Activated CD4-positive, alpha-beta T cell treated with anti-CD3 and anti-CD28 coated beads, Interleukin-2, amount 50 U/mL, for 24 hours (primary cell): ENCODE data around the gene GNG14.
"Not testable (repeated sequence)": the region's sequence is repeated elsewhere in the genome, so short reads cannot be mapped to it uniquely, and the experiment has no call there.

Source experiments
- DNase-seq, 2 donors: peaks; one replicate each; pipeline ENCODE4 v3.0.0-alpha.2; 2020; ENCODE audit warnings: low read depth in 1 of 2, low spot score in 1 of 2

The GNG14 gene

GRCh38 chr19:12666265-12667048 is 21.3 kb upstream of the GNG14 start, which contains the start of the genes MAN2B1 and WDR83:
Gene MAN2B1, minus strand, starts transcription at chr19:12666742. Its CDS starts 41 bp downstream, at chr19:12666701.
Gene WDR83, plus strand, starts transcription at chr19:12666807. Its CDS starts 2,984 bp downstream, at chr19:12669791.
- peak; percentile 61 to 70 for DNase-seq

DNA sequence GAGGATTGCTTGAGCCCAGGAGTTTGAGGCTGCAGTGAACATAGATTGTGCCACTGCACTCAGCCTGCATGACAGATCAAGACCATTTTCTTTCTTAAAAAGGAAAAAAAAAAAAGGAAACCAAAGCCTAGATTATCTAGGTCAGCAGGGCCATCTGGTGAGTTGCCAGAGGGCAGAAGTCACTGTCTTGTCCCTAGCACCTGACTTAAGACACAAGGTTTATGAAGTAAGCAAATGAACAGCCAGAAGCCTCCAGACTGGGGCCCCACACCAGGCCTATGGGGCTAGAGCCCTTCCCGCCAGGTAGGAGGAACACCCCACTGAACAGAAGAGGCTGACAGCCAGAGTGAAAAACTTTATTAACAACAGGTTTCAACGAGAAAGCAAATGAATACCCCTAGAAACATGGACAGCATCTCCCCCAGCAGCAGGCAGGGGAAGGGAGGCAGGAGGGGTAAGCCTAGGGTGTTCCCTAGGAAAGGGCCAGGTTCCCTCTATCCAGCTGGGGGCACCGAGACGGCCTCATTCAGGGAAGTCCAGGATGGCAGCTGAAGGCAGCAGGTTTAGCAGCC is 20.0 kb upstream of the GNG14 start:
- no peak for DNase-seq

DNA sequence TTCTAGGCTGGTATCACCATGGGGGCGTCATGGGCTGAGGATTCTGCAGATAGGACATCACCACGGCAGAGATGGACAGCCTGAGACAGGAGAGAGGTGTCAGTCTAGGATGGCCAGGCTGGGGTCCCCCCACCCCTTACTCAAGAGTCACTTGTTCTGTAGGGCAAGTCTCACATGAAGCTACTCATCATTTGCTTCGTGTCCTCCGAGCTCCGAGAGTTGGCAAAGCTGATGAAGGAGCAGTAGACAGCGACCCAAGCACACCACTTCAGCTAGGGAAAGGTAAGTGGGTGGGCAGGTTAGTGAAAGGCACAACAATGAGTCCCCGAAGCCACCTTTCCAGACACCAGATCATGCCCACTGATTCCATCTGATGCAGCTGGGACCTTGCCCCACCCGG is 19.5 kb upstream of the GNG14 start:
- no peak for DNase-seq

GRCh38 chr19:12668932-12669269 is 18.9 kb upstream of the GNG14 start:
- DNase-seq = peak; percentile 40 to 45

DNA sequence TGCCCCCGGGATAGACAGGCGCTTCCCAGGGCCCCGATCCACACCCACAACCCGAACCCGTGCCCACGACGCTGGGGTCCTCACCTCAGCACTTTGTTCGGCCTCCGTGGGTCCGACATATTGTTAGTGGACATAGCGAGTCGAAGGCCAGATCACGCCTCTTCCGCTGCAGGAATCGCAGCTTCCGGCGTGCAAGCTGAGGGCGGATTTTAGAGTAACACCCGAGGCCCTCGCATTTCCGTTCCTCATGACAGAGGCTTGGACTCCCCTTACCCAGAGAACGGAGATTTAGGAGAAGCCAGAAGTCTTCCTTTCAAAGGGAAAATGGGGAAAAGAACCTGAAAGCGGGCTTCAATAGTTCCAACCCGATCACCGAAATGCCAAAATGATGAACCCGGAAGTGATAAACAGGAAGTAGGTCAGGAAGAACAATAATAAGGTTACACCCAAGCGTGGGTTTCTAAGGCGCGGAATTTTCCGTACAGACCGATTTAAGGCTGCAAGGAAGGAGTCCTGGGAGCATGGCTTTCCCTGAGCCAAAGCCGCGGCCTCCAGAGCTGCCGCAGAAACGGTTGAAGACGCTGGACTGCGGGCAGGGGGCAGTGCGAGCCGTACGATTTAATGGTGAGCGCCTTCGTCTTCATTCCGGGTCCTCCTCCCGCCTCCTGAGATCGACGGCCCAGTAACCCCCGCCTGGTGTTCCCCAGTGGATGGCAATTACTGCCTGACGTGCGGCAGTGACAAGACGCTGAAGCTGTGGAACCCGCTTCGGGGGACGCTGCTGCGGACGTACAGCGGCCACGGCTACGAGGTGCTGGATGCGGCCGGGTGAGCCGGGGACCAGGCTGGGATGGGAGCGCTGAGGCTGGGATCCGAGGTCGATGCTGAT is 18.3 kb upstream of the GNG14 start:
- DNase-seq = peak; percentile 63 to 70

DNA sequence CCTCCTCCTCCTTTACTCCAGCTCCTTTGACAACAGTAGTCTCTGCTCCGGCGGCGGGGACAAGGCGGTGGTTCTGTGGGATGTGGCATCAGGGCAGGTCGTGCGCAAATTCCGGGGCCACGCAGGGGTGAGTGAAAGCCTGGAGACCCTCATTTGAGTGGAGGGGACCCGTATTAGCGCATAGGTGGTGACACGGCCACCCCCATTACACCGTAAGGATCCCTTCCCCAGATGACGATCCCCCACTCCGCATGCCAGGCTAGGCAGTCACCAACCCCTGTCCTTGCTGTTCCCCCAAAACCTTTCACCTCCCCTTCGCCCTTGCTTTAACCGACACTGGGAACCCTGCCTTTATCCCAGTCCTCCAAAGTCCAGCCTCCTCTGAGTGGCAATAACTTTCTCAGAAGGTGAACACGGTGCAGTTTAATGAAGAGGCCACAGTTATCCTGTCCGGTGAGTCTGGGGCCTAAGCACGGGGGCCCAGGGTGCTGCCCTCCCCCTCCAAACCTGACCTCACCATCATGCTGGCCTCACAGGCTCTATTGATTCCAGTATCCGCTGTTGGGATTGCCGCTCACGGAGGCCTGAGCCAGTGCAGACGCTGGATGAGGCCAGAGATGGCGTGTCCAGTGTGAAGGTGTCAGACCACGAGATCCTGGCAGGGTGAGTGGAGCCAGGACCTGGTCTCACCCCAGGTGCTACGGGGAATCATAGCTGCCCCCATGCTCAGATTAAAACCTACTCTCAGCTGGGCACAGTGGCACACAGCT is 17.5 kb upstream of the GNG14 start:
- no peak for DNase-seq

DNA sequence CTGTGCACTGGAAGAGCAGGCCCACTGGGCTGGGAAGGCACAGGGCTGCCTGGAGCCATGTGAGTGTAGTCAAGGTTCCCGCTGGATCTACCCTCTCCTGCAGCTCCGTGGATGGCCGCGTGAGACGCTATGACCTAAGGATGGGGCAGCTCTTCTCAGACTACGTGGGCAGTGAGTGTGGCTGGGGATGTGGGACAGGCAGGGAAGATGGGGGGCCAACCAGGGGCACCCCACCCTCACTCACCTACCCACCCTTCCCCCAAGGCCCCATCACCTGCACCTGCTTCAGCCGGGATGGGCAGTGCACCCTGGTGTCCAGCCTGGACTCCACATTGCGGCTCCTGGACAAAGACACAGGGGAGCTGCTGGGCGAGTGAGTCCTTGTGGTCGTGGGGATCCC is 15.1 kb upstream of the GNG14 start:
- no peak for DNase-seq

- DNase-seq = no peak
Measured at GRCh38 chr19:12675399-12675798, 12.4 kb upstream of the GNG14 start.

GRCh38 chr19:12675940-12676339 is 11.9 kb upstream of the GNG14 start:
- no peak for DNase-seq

DNA sequence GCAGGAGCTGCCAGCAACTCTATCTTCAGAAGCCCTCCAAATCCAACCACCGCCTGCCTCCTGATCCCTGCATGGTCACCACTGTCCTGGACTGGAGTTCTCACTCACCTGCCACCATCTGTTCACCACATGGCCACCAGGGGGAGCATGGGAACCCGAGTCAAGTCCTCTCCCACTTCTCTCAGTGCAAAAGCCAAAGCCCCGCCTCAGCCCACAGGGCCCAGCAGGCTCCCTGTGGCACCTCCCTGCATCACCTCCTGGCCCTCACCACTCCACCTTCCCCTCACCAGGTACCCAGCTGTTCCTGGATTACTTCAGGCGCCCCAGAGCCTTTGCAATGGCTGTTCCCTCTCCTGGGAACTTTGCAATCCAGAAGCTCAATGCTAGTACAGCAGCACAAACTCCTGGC is 11.4 kb upstream of the GNG14 start:
- peak; percentile 73 to 86 for DNase-seq

DNA sequence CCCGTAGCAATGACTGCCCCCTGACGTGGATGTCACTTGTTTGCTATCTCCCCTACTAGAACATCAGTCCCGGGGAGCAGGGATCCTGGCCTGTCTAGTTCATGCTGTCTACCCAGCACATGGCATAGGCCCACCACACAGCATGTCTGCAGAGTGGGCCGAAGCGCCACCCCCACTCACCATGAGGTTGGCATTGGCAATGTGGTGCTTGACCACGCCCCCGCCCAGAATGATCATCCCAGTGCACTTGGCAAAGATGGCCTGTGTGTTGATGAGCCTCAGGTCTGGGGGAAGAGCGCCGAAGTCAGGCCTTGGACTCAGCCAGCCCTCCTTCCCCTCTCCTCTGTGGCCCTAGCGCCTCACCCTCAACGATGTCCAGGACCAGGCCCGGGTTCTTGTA is 10.9 kb upstream of the GNG14 start:
- DNase-seq = no peak

- DNase-seq = not testable (repeated sequence)
Measured at GRCh38 chr19:12678039-12678438, 9.8 kb upstream of the GNG14 start.

GRCh38 chr19:12680034-12680433 is 7.8 kb upstream of the GNG14 start:
- DNase-seq = no peak

- peak; percentile 73 to 91 for DNase-seq
Measured at GRCh38 chr19:12681074-12681987, 6.5 kb upstream of the GNG14 start, which contains the start of gene DHPS. Gene DHPS, minus strand, starts transcription at chr19:12681880. Its CDS starts 114 bp downstream, at chr19:12681766.

- no peak for DNase-seq
Measured at GRCh38 chr19:12685831-12686230, 2.0 kb upstream of the GNG14 start.

DNA sequence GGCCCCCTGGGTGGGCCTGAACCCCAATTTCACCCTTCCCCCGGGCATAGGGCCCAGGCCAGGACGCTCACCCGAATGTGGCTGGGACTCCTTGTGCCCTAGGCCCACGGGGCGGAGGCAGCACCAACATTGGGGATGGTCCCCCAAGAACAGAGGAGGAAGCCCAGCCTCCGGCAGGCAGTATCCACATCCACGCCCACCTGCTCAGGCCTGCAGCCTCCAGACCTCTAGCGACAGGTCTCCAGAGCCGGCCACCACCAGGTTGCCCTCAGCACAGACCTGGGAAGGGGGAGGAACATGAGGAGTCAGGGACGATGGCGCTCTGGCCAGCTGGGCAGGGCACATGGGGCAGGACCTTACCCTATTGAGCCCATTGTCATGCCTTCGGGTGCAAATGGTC is 1.2 kb downstream of the GNG14 start:
- DNase-seq = no peak

DNA sequence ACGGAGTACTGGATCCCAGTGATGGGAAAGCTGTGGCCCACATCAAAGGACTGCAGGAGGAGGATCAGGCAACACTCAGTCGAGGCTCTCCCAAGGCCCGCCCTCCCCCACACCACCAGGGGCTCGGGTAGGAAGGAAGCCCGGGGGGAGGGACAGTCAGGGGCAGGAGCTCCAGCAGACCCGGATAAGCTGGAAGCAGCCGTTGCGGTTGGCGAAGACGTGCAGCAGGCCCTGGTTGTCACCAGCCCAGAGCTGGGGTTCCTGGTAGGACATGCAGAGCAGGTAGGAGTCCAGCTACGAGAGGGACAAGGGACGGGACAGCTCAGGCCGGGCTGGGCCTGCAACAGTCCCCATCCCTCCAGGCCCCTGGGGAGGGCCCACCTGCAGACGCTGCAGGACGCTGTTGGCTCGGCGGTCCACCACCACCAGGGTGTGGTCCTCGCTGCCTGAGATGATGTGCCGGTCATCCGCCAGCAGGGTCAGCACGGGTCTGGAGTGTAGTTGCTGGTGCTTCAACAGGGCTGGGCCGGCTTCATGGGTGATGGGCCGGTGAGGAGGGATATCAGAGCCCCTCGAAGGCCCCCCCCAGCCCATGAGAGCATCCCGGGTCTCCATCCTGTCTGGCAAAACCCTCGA is 1.9 kb downstream of the GNG14 start:
- DNase-seq = no peak

GRCh38 chr19:12692960-12693359 is 5.2 kb downstream of the GNG14 start:
- no peak for DNase-seq

DNA sequence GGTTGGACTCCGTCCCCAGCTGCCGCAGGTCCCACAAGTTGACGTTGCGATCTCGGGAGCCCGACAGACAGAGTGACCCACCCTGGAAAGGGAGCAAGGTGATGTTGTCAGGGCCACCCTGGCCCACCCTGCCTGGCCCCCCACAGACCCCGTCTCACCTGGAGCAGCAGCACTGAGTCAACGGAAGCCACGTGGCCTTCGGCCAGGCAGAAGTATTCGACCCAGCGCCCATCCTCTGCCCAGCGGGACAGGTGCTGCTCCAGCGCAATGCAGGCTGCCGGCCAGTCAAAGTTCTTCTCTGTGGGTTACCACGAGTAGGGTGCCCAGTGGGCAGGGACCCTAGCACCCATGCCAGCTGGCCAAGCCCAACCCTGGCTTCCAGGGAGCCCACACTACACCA is 6.8 kb downstream of the GNG14 start:
- DNase-seq = no peak
